IPS-15b (cell line): ENCODE measurements around the gene GJA9.

ENCODE experiments used
- H3K27me3 ChIP-seq: one replicate; pipeline ENCODE4 v1.6.1; 2013; ENCODE audit warnings: low read length; ENCODE audit not compliant: control insufficient read depth, insufficient read depth
- H3K36me3 ChIP-seq: one replicate; pipeline ENCODE4 v1.6.1; 2013; ENCODE audit warnings: low read length; ENCODE audit not compliant: control insufficient read depth, insufficient read depth
- H3K4me1 ChIP-seq: one replicate; pipeline ENCODE4 v1.6.1; 2013; ENCODE audit warnings: mild to moderate bottlenecking, low read length; ENCODE audit not compliant: control insufficient read depth, insufficient read depth
- H3K4me3 ChIP-seq: one replicate; pipeline ENCODE4 v1.5.1; 2013; ENCODE audit warnings: low read depth, low read length
- H3K9ac ChIP-seq: one replicate; pipeline ENCODE4 v1.6.1; 2013; ENCODE audit warnings: low read depth, mild to moderate bottlenecking, low read length
- H3K9me3 ChIP-seq: one replicate; pipeline ENCODE4 v1.6.1; 2013; ENCODE audit warnings: mild to moderate bottlenecking, low read length; ENCODE audit not compliant: control insufficient read depth, insufficient read depth

The GJA9 gene

DNA sequence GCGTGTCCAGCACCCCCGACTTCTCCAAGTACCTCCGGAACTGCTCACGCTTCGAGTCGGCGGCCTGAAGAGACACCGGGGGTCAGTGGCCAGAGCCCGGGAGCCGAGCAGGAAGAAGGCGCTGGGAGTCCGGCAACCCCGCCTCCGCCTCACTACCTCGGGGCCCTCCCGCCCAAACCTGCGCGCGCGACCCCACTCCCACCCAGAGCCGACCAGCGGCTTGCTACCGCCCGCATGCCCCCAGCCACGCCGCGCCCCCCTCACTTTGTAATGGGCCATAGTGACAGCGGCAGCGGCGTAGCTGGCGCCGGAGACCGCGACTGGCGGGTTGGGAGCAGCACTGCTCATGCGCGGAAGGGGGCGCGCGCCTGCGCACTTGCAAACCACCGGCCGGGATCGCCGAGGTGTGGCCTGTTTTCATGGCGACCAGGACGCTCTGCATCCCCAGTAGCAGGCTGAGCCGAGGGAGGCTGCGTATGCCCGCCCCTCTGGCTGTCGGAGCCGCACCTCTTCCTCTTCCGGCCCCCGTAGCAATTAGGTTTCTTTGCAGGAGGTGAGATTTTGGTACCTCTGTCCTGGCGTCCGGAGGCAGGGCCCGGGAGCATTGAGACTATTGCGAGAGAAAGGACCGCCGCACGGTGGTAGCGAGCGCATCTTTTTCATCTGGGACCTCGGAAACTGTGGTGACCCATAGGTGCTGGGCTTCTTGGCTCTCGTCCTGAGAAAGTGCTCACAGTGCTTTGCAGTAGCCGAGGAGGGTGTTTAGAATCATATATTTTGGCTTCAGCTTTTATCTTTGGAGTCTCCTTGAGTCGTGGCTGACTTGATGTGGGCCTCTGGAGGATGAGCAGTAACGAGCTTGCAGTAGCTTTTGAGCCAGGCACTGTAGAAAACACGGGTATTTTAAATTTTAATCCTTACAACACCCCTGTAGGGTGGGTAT, 8.1 kb downstream of the GJA9 start, which contains the start of gene MYCBP:
MYCBP (minus strand) TSS at position 322 of the 943 bp plus-strand sequence; CDS start at position 279, 43 bp downstream.
- peak within 1 kb of the TSS; percentile 89 for H3K4me3 ChIP-seq
- H3K36me3 ChIP-seq = no peaks in the 10 kb centered on the region
- H3K27me3 ChIP-seq = no peaks in the 10 kb centered on the region
- peak within 1 kb of the TSS; percentile 28 for H3K9ac ChIP-seq
- H3K9me3 ChIP-seq = no peaks in the 10 kb centered on the region
- H3K4me1 ChIP-seq = peaks cover 4% of the 10 kb centered on the region

DNA sequence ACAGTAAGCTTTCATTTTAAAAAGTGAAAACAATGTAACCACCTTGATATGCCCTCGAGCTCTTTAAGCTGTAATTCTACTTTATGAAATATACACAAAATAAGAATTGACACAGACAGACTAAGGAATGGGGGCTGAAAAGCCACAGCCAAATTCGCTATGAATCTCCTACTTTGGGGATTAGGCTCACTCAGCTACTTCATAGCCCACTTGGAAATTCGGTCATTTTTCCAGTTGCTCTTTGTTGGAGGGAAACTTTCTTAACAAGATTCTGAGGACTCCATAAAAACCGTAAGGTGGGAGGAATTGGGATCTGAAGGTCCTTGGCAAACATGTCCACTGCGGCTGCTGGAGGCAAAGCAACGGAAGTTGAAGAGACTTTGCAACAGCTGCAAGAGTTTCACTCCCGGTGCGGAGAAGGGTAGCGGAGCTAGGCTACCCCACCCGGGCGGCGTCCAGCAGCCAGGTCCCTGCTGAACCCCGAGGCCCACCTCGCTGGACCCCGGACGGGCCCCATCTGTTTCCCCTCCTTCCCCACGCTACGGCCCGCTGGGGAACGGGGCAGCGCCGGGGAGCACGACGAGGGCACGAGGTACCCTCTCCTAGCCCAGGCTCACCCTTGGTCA, 8.9 kb downstream of the GJA9 start:
- H3K27me3 ChIP-seq = no peaks in the 10 kb centered on the region
- H3K4me3 ChIP-seq = peak overlapping the region; percentile 89
- H3K9ac ChIP-seq = peak overlapping the region; percentile 27
- peaks cover 4% of the 10 kb centered on the region for H3K4me1 ChIP-seq
- H3K36me3 ChIP-seq = no peaks in the 10 kb centered on the region
- no peaks in the 10 kb centered on the region for H3K9me3 ChIP-seq

DNA sequence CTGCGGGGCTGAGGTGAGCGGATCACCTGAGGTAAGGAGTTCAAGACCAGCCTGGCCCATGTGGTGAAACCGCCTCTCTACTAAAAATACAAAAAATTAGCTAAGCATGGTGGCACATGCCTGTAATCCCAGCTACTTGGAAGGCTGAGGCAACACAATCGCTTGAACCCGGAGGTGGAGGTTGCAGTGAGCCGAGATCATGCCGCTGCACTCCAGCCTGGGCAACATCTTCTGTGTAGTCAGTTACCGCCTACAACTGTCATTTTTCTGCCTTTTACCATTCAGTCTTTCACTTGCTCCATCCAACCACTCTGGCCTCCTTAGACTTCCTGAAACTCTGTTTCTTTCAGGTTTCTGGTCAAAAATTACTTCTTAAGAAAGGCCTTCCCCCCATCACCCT, 10.4 kb downstream of the GJA9 start:
- H3K36me3 ChIP-seq = no peaks in the 10 kb centered on the region
- H3K4me1 ChIP-seq = peaks cover 4% of the 10 kb centered on the region
- no peak overlapping the region for H3K4me3 ChIP-seq
- H3K9me3 ChIP-seq = no peaks in the 10 kb centered on the region
- H3K27me3 ChIP-seq = no peaks in the 10 kb centered on the region
- H3K9ac ChIP-seq = no peak overlapping the region

DNA sequence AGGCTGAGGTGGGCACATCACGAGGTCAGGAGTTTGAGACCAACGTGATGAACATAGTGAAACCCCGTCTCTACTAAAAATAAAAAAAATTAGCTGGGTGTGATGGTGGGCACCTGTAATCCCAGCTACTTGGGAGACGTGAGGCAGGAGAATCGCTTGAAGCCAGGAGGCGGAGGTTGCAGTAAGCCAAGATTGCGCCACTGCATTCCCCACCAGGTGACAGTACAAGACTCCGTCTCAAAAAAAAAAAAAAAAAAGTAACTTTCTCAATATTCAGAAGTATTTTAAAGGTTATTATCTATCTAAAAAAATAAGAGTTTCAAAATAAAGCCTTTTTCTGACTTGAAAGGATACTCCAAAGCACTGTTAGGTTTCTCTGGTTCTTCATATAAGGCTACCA, 14.2 kb downstream of the GJA9 start:
- Histone ChIP-seq H3K9ac (no peak overlapping the region), H3K9me3 (no peaks in the 10 kb centered on the region), H3K27me3 (no peaks in the 10 kb centered on the region), H3K4me3 (no peak overlapping the region), H3K36me3 (peaks cover 4% of the 10 kb centered on the region), H3K4me1 (peaks cover 2% of the 10 kb centered on the region)

DNA sequence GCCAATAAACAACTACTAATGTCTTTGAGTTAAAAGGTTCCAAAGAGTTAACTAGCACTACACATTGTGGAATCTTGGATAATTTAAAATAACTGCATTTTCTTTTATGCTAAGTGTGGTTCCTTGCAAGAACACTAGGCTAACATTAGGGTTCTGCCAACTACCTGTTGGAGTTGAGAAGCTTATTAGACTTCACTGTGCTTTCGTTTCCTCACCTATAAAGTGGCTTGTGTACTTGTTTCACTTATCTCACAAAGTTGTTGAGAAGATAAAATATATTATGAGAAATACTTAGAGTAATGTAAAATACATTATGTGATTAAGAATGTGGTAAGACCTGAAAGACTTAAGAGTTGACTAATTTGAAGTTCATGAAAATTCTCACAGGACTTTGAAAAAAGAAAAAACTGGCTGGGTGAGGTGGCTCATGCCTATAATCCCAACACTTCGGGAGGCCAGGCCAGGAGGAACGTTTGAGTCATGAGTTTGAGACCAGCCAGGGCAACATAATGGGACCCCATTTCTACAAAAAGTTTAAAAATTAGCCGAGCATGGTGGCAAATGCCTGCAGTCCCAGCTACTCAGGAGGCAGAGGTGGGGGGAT, 16.2 kb downstream of the GJA9 start:
- H3K9ac ChIP-seq = no peak overlapping the region
- H3K36me3 ChIP-seq = peaks cover 4% of the 10 kb centered on the region
- no peaks in the 10 kb centered on the region for H3K9me3 ChIP-seq
- H3K4me3 ChIP-seq = no peak overlapping the region
- H3K4me1 ChIP-seq = no peaks in the 10 kb centered on the region
- H3K27me3 ChIP-seq = no peaks in the 10 kb centered on the region

DNA sequence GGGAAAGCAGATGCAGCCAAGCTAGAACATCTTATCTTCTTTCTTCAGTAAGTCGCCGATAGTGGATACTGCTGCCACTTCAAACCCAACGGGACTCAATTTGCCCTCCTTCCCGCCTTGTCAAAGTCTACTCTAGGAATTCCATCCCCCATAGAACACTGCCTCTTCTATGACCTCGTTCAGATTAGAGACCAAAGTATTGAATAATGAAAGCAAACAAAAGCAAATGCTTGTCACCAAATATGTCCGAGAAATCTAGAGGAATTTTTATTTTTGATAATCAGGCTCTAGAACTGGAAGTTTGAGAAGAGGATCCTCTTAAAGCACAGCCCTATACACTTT, 21.0 kb downstream of the GJA9 start:
- Histone ChIP-seq H3K27me3 (no peaks in the 10 kb centered on the region), H3K4me1 (no peaks in the 10 kb centered on the region), H3K9ac (peak overlapping the region; percentile 85), H3K9me3 (no peaks in the 10 kb centered on the region), H3K36me3 (peaks cover 7% of the 10 kb centered on the region), H3K4me3 (peak overlapping the region; percentile 99)

DNA sequence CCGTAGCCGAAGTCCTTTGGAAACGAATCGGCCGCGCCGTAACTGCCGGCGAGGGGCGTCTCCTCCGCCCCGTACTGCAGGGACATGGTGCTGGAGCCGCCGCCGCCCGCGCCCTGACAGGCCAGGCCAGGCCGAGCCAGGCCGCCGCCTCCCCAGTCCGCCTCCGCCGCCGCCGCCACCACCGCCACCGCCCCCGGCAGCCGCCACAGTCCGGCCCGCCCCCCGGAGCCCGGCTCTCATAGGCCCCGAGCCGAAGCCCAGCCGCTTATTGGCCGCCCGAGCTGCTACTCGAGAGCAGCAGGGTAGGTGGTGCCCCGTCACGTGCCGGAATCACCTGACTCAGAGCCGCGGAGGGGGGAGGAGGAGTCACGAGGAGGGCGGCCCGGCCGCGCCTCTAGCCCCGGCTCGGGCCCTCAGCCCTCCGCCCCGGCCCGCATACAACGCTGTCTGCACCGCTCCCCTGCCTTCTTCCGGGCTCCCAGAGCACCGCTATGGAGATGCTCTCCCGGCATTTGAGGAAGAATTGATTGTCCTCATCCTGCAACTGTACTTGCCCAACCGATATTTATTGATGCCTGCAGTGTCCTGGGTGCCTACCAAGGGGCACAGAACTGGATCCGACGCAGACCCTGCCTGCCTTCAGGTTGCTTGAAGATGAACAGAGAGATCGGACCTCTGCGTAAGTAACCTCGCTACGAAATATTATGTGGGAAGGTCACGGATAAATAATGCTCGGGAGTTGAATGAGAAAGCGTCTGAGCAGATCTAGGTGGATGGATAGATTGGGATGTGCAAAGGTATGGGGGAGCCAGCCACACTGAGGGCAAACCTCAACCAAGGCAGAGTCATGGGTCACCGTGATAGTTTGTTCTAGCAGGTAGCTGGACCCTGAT, 21.6 kb downstream of the GJA9 start, which contains the start of gene RRAGC:
RRAGC (minus strand) TSS at position 212 of the 893 bp plus-strand sequence; CDS start at position 86, 126 bp downstream.
- no peaks in the 10 kb centered on the region for H3K4me1 ChIP-seq
- peak within 1 kb of the TSS; percentile 85 for H3K9ac ChIP-seq
- no peaks in the 10 kb centered on the region for H3K27me3 ChIP-seq

DNA sequence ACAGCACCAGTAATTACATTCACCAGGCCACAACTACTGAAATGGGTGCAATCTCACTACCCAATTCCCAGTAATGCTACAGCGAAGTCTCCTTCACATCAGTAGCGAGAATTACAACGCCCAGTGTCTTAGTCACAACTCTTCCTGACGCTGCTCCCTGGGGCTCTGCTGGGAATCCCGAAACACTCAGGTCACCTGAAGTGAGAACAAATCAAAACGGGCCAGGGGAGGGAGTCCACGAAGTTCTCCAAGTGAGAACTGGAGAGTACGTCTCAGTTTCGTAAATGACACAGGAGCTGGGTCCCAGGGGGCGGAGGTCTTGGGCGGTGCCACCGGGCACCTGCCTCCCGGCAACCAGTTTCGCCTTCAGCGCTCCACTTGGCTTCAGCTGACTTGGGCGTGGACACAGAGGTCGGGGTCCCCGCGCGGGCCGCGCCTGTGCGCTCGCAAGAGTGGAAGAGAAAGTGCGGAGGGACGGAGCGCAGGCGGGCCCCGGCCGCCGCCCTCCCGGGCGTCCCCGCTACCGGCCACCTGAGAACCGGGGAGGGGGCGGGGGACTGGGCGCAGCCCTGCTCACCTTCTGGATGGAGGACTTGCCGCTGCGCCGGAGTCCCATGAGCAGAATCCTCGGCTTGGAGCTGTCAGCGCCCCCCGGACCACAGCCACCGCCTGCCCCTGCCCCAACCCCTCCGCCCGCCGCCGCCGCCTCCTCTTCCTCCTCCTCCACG, 22.4 kb downstream of the GJA9 start:
- Histone ChIP-seq H3K9ac (no peak overlapping the region), H3K9me3 (no peaks in the 10 kb centered on the region), H3K27me3 (no peaks in the 10 kb centered on the region), H3K4me1 (no peaks in the 10 kb centered on the region), H3K4me3 (peak overlapping the region; percentile 74), H3K36me3 (peaks cover 6% of the 10 kb centered on the region)

More for the DNA sequence above, 21.6 kb downstream of the GJA9 start, which contains the start of gene RRAGC:
- H3K36me3 ChIP-seq = peaks cover 9% of the 10 kb centered on the region
- peak within 1 kb of the TSS; percentile 99 for H3K4me3 ChIP-seq
- no peaks in the 10 kb centered on the region for H3K9me3 ChIP-seq

DNA sequence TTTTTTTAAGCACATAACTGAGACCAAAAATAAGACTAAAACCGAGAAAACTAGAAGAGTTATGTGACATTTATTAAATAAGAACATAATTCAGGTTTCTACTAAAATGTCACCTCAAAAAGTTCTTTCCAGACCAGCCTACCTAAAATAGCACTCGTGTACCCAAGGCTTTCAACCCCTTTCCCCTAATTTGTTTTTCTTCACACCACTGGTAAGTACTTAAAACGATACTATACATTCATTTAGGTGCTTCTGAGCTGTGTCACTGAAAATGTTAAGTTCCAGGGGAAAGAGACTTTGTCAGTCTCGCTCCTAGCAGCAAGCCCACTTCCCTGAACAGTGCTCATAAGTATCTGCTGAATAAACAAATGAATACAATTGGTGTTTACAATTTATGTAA, 28.6 kb downstream of the GJA9 start:
- H3K4me1 ChIP-seq = no peaks in the 10 kb centered on the region
- no peaks in the 10 kb centered on the region for H3K27me3 ChIP-seq
- no peak overlapping the region for H3K9ac ChIP-seq
- H3K9me3 ChIP-seq = no peaks in the 10 kb centered on the region
- H3K4me3 ChIP-seq = no peak overlapping the region
- peaks cover 9% of the 10 kb centered on the region for H3K36me3 ChIP-seq

DNA sequence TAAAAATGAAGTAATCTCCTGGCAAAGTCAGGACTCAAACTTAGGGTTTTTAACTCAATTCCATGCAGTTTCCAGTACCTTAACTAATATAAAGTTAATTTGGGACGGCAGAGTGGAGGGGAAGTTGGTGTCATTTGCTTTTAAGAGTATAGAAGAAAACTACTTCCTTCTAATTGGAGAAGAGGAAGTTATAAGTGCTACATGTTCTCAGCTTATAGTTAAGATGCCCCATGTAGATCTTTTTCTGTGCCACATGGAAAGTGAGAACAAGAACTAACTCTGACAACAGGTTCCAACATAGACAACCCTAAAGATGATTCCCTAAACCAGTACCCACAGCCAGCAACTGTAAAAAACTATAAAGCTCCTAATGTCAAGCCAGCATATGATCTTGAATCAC, 33.3 kb downstream of the GJA9 start:
- H3K27me3 ChIP-seq = no peaks in the 10 kb centered on the region
- H3K4me1 ChIP-seq = peaks cover 3% of the 10 kb centered on the region
- H3K9me3 ChIP-seq = no peaks in the 10 kb centered on the region
- no peak overlapping the region for H3K9ac ChIP-seq
- H3K4me3 ChIP-seq = no peak overlapping the region
- H3K36me3 ChIP-seq = peaks cover 8% of the 10 kb centered on the region
